Karpas-422 (cell line): Measurements from ENCODE around the gene CADPS. TPM values are rescaled to one million over a fixed set of nuclear protein-coding genes. Genes with fewer than 3 reads are reported as not detected.

Experiments
- DNase-seq: peaks from one replicate; pipeline ENCODE4 v3.0.0-alpha.2; 2015
- H2AFZ ChIP-seq: fragments of 200-600 bp; sonication (generic); 2 replicates; pipeline ENCODE4 v1.6.1; 2014; ENCODE audit warnings: antibody characterized with exemption, low read length, mixed read lengths
- H3K27ac ChIP-seq: fragments of 200-600 bp; sonication (generic); 2 replicates; pipeline ENCODE4 v1.5.1; 2014; ENCODE audit warnings: mild to moderate bottlenecking, low read length, moderate library complexity
- H3K27me3 ChIP-seq: fragments of 200-600 bp; sonication (generic); 2 replicates; pipeline ENCODE4 v1.6.1; 2014; ENCODE audit warnings: low read length, mixed read lengths
- H3K36me3 ChIP-seq: fragments of 200-600 bp; sonication (generic); 2 replicates; pipeline ENCODE4 v1.6.1; 2014; ENCODE audit warnings: low read length, mixed read lengths; ENCODE audit not compliant: insufficient read depth
- H3K4me1 ChIP-seq: fragments of 200-600 bp; sonication (generic); 2 replicates; pipeline ENCODE4 v1.6.1; 2014; ENCODE audit warnings: mild to moderate bottlenecking, low read length, mixed read lengths
- H3K4me2 ChIP-seq: fragments of 200-600 bp; sonication (generic); 2 replicates; pipeline ENCODE4 v1.6.1; 2014; ENCODE audit warnings: low read length, low read depth, mild to moderate bottlenecking; ENCODE audit not compliant: poor library complexity, severe bottlenecking
- H3K4me3 ChIP-seq: fragments of 200-600 bp; sonication (generic); 2 replicates; pipeline ENCODE4 v1.5.1; 2014; ENCODE audit warnings: mild to moderate bottlenecking, antibody characterized with exemption, low read length, mixed read lengths
- H3K79me2 ChIP-seq: fragments of 200-600 bp; sonication (generic); 2 replicates; pipeline ENCODE4 v1.6.1; 2014; ENCODE audit warnings: mild to moderate bottlenecking, low read length, mixed read lengths
- H3K9ac ChIP-seq: fragments of 200-600 bp; sonication (generic); 2 replicates; pipeline ENCODE4 v1.6.0; 2014; ENCODE audit warnings: low read length
- H3K9me2 ChIP-seq: fragments of 200-600 bp; sonication (generic), shearing (Covaris generic); replicated peaks from 2 replicates; pipeline ENCODE4 v1.6.0; 2014; ENCODE audit warnings: mild to moderate bottlenecking, low read length, moderate library complexity; ENCODE audit not compliant: insufficient read depth
- H3K9me3 ChIP-seq: fragments of 300-700, 200-600 bp; sonication (generic); 2 replicates; pipeline ENCODE4 v1.6.1; 2014; ENCODE audit warnings: low read length, mixed read lengths
- H4K20me1 ChIP-seq: fragments of 200-600 bp; sonication (generic); 2 replicates; pipeline ENCODE4 v1.6.1; 2014; ENCODE audit warnings: mild to moderate bottlenecking, antibody characterized with exemption, low read length, low read depth; ENCODE audit not compliant: insufficient read depth
- total RNA-seq: library from RNA; depleted of rRNA; stranded (reverse); fragments of >200 nt; shearing (Covaris generic); gene quantifications from 2 replicates; pipeline ENCODE4 v1.2.3, GENCODE V29; 2014; ENCODE audit warnings: low replicate concordance

Gene CADPS
- total RNA-seq, 1 experiment from 2014 or later = 1.9 TPM

DNA sequence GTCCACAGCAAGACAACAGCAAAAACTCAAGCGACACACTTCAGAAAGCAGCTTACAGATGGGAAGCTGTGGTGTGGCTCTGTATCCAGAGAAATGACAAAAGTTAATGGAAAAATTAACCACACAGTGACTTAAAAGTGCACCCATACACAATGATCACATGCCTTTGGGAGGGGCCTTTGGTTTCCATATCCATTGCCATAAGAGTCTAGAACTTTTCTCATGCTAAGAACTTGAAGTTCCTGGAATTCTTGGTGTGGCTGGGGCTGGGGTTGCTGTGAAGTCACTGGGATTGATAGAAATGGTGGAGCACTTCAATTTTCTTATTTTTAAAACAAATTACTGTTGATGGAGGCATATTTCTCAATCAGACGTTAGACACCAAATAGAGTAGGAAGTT is 393.3 kb downstream of the CADPS start:
- Histone ChIP-seq H3K4me3 (no peak overlapping the region), H2AFZ (no peak overlapping the region), H3K4me1 (no peaks in the 10 kb centered on the region), H3K27ac (no peak overlapping the region), H3K36me3 (no peaks in the 10 kb centered on the region), H3K4me2 (no peak overlapping the region), H3K27me3 (no peaks in the 10 kb centered on the region), H3K9me3 (no peaks in the 10 kb centered on the region), H3K9me2 (no peaks in the 10 kb centered on the region), H3K9ac (no peak overlapping the region), H3K79me2 (no peaks in the 10 kb centered on the region), H4K20me1 (no peaks in the 10 kb centered on the region)
- DNase-seq = no peak

DNA sequence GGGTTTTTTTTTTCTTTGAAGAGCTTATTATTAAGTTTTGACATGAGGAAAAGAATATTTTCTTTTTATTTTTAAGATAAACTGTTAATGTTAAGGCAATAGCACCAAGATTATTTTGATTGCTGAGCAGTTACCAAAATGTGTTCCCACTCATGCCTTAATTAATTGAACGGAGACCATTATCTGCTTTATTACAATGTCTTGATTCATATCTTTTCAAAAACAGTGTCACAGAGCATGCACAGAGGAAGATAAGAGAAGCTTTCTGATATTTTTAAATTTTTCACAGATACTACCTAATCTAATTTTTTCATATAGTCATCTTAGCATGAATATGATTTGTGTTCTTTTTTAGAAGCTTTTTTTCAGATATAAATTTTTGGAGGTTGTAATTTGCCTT is 395.2 kb downstream of the CADPS start:
- Histone ChIP-seq H4K20me1 (no peaks in the 10 kb centered on the region), H3K27ac (no peak overlapping the region), H3K9me2 (no peaks in the 10 kb centered on the region), H3K4me2 (no peak overlapping the region), H3K79me2 (no peaks in the 10 kb centered on the region), H3K36me3 (no peaks in the 10 kb centered on the region), H2AFZ (no peak overlapping the region), H3K9ac (no peak overlapping the region), H3K4me3 (no peak overlapping the region), H3K9me3 (no peaks in the 10 kb centered on the region), H3K27me3 (no peaks in the 10 kb centered on the region), H3K4me1 (no peaks in the 10 kb centered on the region)
- DNase-seq = no peak

DNA sequence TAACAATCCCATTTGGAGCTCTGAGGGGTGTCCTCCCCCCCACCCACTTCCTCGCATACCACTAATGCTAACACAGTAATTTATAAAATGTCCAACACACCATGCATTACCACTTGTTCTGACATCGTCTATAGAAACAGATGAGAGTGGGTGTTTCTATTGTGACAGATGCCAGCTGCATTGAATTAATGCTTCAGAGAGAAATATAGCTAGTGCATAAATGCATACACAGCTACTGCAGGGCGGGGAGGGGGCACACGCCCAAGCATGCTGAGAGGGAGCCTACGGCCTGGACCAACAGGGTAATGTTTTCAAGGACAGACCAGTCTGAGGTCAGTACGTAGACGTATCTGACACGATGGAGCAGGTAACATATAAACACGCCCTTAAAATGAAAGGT is 395.9 kb downstream of the CADPS start:
- Histone ChIP-seq H3K9me2 (no peaks in the 10 kb centered on the region), H4K20me1 (no peaks in the 10 kb centered on the region), H3K9ac (no peak overlapping the region), H3K4me1 (no peaks in the 10 kb centered on the region), H3K4me2 (no peak overlapping the region), H3K4me3 (no peak overlapping the region), H3K27ac (no peak overlapping the region), H3K27me3 (no peaks in the 10 kb centered on the region), H2AFZ (no peak overlapping the region), H3K79me2 (no peaks in the 10 kb centered on the region), H3K36me3 (no peaks in the 10 kb centered on the region), H3K9me3 (no peaks in the 10 kb centered on the region)
- DNase-seq = no peak

DNA sequence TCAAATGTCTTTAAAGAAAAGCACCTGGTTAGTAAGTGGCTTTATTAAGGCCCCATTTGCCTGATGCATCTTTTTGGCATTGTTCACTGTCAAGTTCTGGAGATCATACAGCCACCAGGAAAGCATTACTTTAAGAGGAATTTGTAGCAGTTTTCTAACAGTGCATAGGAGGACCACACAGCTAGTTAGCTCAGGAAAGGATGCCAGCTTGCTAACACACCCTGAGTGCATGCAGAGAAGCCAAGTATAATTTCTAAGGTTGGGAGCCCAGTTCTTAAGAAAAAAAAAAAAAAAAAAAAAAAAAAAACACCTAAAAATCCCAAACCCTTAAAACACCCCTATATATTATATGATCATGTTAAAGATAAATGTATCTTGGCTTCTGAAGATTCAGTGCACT is 399.9 kb downstream of the CADPS start:
- H4K20me1 ChIP-seq = no peaks in the 10 kb centered on the region
- DNase-seq = no peak

DNA sequence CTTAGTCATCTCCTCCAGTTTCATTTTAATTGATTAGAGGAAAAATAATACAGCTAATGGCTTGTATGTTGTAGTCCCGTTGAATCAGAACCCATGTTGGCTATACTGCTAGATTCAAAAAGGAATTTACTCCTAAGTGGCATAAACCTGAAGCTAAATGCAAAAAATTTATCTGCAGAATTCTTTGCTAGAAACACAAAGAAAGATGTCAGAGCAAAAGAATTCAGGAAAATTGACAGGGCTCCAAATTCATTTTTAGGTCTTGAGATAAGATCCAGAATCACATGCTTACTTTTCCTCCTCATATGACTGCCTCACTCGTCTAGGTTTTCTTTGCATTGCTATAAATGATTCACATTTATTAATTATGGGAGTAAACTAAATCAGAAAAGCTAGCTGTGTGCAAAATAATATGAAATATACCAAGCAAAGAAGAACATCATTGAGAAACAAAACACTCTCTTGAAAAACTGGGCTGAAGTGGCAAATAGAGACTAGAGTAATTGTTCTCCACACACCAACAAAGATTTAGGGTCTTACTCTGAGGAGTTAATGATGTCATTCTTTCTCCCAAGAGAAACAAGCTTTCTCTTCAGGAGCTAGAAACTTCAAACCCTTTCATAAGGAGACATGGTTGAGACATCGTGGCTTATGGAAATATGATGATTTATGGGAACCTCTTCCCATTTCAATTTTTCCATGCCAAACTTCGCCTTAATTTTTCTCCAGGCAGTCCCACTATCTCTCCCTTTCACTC is 407.1 kb downstream of the CADPS start:
- H4K20me1 ChIP-seq = no peaks in the 10 kb centered on the region
- no peaks in the 10 kb centered on the region for H3K9me2 ChIP-seq
- no peak overlapping the region for H3K9ac ChIP-seq
- no peaks in the 10 kb centered on the region for H3K79me2 ChIP-seq
- H3K4me2 ChIP-seq = no peak overlapping the region
- H3K4me3 ChIP-seq = no peak overlapping the region
- no peak for DNase-seq
- no peak overlapping the region for H2AFZ ChIP-seq
- H3K4me1 ChIP-seq = no peaks in the 10 kb centered on the region
- no peaks in the 10 kb centered on the region for H3K27me3 ChIP-seq
- H3K36me3 ChIP-seq = no peaks in the 10 kb centered on the region
- no peaks in the 10 kb centered on the region for H3K9me3 ChIP-seq
- no peak overlapping the region for H3K27ac ChIP-seq

More for the DNA sequence above, 399.9 kb downstream of the CADPS start:
- Histone ChIP-seq H3K9ac (no peak overlapping the region), H3K4me2 (no peak overlapping the region), H3K9me3 (no peaks in the 10 kb centered on the region), H3K27me3 (no peaks in the 10 kb centered on the region), H3K36me3 (no peaks in the 10 kb centered on the region), H3K9me2 (no peaks in the 10 kb centered on the region), H2AFZ (no peak overlapping the region), H3K27ac (no peak overlapping the region), H3K4me1 (no peaks in the 10 kb centered on the region), H3K4me3 (no peak overlapping the region), H3K79me2 (no peaks in the 10 kb centered on the region)

DNA sequence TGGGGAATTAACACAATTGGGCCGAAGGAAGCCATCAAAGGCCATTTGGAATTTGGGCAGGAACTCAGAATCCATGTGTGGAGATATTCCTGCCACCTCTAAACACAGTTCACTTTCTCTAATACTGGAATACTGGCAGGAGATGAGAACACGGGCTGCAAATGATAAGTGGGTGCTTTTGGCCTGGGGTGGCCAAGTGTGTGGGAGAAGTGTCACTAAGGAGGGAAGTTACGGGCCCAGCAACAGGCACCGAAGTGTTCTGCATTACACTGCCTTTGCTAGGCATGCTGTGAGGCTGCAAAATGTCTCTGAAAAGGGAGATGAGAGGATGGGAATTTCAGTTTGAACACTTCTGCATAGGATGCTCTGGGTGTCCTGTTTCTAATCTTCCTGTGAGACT is 412.4 kb downstream of the CADPS start:
- H4K20me1 ChIP-seq = no peaks in the 10 kb centered on the region

DNA sequence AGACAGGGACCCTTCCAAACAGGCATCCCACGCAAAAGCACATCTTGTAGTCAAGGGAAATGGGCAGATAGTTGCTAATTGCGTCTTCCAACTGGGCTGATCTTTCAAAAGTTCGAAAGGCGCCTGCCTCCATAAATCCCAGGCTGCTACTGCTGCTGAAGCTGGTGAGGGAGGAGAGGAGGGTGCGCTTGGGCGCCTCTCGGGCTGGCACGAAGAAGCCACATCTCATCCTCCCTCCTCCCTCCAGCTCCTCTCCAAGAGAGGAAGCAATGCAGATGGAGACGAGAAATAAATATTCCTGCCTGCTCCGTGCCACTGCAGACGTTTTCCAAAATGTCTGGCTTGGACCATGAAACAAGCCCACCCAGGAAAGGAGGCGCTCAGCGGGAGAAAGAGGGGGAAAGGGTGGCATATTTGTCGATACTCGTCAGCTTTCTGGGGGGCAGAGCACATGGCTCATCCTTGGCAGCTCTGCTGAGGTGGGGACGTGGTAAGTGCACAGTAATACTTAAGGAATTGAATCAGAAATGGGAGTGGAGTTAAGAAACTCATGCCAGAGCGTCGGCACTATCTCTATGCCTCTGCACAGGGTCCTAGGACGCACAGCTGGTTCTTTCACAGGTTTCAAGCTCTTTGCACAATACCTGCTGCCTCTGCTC is 413.0 kb downstream of the CADPS start:
- no peaks in the 10 kb centered on the region for H3K79me2 ChIP-seq
- H3K4me3 ChIP-seq = no peak overlapping the region
- DNase-seq = no peak
- H3K27me3 ChIP-seq = no peaks in the 10 kb centered on the region
- no peaks in the 10 kb centered on the region for H3K4me1 ChIP-seq
- no peaks in the 10 kb centered on the region for H3K36me3 ChIP-seq
- no peak overlapping the region for H2AFZ ChIP-seq
- H3K4me2 ChIP-seq = no peak overlapping the region
- H3K27ac ChIP-seq = no peak overlapping the region
- H3K9ac ChIP-seq = no peak overlapping the region
- H4K20me1 ChIP-seq = no peaks in the 10 kb centered on the region
- H3K9me2 ChIP-seq = no peaks in the 10 kb centered on the region
- no peaks in the 10 kb centered on the region for H3K9me3 ChIP-seq

More for the DNA sequence above, 412.4 kb downstream of the CADPS start:
- Histone ChIP-seq H3K27ac (no peak overlapping the region), H3K36me3 (no peaks in the 10 kb centered on the region), H3K4me1 (no peaks in the 10 kb centered on the region), H3K79me2 (no peaks in the 10 kb centered on the region), H3K9me3 (no peaks in the 10 kb centered on the region), H2AFZ (no peak overlapping the region), H3K9me2 (no peaks in the 10 kb centered on the region), H3K9ac (no peak overlapping the region), H3K4me3 (no peak overlapping the region), H3K27me3 (no peaks in the 10 kb centered on the region), H3K4me2 (no peak overlapping the region)
- DNase-seq = no peak

DNA sequence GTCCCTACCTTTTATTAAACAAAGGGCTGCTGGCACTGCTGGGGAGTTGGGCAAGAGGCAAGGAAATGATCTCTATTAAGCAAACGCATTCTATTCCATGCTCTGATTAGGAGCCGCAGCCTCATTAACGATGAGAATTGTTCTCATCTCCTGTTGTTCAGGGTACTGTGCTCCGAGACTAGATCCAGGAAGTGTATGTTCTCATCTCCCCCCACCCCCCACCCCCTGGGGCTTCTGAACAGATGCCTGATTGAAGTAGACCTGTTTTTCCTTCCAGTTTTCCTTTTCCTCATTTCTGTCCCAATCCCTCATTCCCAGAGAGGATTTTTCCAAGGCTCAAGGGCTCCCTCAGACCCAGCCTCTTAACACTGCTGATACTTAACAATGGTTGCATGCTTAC is 420.3 kb downstream of the CADPS start:
- no peaks in the 10 kb centered on the region for H3K36me3 ChIP-seq
- H4K20me1 ChIP-seq = no peaks in the 10 kb centered on the region
- no peak for DNase-seq
- H3K4me3 ChIP-seq = no peak overlapping the region
- H2AFZ ChIP-seq = no peak overlapping the region
- H3K27me3 ChIP-seq = no peaks in the 10 kb centered on the region
- H3K9ac ChIP-seq = no peak overlapping the region
- H3K4me2 ChIP-seq = no peak overlapping the region
- no peaks in the 10 kb centered on the region for H3K9me3 ChIP-seq
- no peak overlapping the region for H3K27ac ChIP-seq
- no peaks in the 10 kb centered on the region for H3K4me1 ChIP-seq
- no peaks in the 10 kb centered on the region for H3K9me2 ChIP-seq
- no peaks in the 10 kb centered on the region for H3K79me2 ChIP-seq
